HG02678 (cell line): ENCODE results near the gene TMEM183A.

Experiments used
- ATAC-seq: cut with Tn5 transposase; IDR thresholded peaks from one replicate; pipeline ENCODE4 v1.9.1; 2021; ENCODE audit warnings: mild to moderate bottlenecking, moderate library complexity; ENCODE audit not compliant: unreplicated experiment

TMEM183A gene

GRCh38 chr1:203044546-203045250, 37.5 kb downstream of the TMEM183A start:
- ATAC-seq: no peak

- no peak for ATAC-seq
These were observed 38.2 kb downstream of the TMEM183A start for GRCh38 chr1:203045336-203045735.

GRCh38 chr1:203045821-203046594, 38.8 kb downstream of the TMEM183A start:
- ATAC-seq: no peak

DNA sequence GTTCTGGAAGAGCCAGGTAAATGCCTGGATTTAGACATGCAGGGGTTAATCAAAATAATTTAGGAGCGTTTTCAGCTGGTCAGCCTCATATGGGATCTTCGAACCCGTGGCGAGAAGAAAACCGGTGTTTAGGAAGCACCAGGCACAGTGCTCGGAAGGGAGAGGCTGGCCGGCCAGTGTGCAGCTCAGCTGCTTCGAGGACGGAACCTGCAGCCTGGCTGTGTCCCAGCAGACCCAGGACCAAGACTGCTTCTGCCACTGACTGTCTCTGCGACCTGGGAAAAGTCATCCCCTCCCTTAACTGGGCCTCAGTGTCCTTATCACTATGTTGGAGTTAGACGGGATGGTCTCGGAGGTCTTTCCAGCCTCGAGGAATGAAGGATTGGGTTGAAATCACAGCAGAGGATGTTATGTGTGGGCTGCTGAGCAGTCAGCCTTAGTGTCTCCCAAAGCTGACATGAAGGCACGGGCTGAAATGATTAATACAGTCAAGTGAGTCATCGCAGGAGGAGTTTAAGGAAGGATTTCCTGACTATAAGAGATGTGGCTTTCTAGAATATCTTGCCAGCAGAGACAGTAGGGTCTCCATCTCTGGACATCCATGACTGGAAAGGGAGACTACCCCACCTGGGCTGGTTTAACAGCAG, 39.9 kb downstream of the TMEM183A start:
- no peak for ATAC-seq

GRCh38 chr1:203048086-203048485, 40.9 kb downstream of the TMEM183A start:
- ATAC-seq: no peak

- no peak for ATAC-seq
These were observed 41.4 kb downstream of the TMEM183A start for GRCh38 chr1:203048555-203049051.

DNA sequence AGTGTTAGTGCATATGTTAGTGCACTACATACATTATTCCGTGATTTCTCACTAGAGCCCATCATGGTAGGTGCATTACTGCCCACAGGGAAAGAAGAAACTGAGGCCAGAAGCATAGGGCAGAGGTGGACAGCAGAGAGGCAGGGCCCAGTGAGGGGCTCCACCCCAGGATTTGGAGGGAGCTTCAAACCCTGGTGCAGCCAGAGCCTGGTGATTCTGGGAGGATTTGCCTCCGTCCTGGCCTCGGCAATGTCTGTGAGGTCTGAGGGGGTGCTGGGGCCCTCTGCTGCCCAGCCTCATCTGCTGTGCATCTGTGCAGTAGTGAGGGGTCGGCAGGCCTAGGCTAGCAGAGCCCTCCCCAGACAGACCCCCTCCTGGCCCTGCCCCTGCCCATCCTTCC, 41.9 kb downstream of the TMEM183A start:
- ATAC-seq: no peak

GRCh38 chr1:203049576-203050180, 42.5 kb downstream of the TMEM183A start:
- ATAC-seq: no peak

GRCh38 chr1:203050826-203051225, 43.7 kb downstream of the TMEM183A start:
- no peak for ATAC-seq

- no peak for ATAC-seq
These were observed 44.7 kb downstream of the TMEM183A start for GRCh38 chr1:203051841-203052324.

DNA sequence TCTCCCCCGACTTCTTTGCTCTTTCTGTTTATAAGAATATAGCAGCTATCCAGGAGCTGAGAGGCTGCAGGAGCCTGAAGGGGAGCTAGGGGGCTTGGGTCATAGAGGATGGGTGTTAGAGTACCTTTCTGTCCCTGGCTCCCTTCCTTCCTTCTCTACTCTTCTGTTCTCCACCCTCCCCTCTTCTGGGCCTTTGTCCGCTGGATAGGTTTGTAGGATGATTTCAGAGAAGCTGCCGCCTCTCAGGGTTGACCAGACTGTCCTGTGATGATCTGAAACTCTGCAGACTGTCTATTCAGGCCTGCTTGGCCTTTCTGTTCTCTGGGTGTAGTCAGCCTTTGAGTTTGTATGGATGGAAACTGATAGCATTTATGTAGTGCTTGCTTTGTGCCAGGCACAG, 45.4 kb downstream of the TMEM183A start:
- no peak for ATAC-seq

DNA sequence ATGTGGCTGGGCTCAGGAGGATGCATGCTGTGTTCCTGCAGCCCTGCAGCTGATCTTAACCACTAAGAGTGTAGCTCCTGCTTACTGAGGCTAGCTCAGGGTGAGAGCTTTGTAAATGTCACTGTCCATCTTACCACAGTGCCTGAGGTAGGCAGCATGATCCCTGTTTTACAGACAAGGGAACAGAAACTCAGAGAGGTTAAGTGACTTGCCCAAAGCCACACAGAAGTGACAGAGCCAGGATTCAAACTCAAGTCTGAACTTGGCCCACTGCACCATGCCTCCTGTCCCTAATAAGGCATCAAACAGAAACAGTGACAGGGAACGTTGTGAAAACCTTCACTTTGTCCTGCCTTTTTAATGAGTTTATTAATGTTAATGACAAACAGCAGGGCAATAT, 47.0 kb downstream of the TMEM183A start:
- ATAC-seq: no peak

DNA sequence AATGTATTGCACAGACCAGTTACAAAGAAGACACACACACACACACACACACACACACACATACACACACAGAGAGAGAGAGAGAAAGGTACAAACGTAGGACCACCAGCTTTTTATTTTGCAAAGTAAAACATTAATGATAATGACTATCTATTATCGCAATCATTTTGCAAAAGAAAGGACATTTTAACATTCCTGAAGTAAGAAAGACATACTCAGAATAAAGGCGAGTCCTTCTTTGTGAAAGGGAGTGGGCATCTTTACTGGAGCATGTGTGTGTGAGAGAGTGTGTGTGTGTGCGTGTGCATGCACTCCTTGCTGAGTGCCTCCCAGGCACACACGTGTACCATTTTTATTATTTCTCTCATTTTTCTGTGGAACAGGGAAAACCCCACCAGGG, 47.5 kb downstream of the TMEM183A start:
- ATAC-seq: no peak

DNA sequence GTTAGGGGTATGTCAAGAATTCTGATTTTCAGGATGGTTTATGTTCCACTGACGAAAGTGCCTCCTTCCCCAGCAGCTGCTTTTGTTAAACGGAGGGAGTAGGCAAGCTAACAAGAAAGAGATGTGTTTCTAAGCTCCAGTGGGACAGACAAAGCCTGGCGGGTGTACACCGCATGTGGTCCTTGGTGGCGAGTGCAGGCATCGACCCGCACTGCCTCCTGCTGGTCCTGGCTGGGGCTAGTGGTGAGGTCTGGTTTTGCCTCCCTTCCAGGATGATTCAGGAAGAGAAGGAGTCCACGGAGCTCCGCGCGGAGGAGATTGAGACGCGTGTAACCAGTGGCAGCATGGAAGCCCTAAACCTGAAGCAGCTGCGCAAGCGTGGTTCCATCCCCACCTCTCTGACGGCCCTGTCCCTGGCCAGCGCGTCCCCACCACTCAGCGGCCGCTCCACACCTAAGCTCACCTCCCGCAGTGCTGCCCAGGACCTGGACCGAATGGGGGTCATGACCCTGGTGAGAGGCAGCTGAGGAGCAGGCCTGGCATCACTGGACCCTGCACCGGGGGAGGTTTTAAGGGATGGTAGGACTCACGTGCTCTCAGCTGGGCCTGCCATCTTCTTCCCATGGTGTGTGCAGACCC, 48.1 kb downstream of the TMEM183A start:
- no peak for ATAC-seq

GRCh38 chr1:203056012-203056411, 48.8 kb downstream of the TMEM183A start:
- ATAC-seq: no peak

- no peak for ATAC-seq
These were observed 49.3 kb downstream of the TMEM183A start for GRCh38 chr1:203056516-203056915.

DNA sequence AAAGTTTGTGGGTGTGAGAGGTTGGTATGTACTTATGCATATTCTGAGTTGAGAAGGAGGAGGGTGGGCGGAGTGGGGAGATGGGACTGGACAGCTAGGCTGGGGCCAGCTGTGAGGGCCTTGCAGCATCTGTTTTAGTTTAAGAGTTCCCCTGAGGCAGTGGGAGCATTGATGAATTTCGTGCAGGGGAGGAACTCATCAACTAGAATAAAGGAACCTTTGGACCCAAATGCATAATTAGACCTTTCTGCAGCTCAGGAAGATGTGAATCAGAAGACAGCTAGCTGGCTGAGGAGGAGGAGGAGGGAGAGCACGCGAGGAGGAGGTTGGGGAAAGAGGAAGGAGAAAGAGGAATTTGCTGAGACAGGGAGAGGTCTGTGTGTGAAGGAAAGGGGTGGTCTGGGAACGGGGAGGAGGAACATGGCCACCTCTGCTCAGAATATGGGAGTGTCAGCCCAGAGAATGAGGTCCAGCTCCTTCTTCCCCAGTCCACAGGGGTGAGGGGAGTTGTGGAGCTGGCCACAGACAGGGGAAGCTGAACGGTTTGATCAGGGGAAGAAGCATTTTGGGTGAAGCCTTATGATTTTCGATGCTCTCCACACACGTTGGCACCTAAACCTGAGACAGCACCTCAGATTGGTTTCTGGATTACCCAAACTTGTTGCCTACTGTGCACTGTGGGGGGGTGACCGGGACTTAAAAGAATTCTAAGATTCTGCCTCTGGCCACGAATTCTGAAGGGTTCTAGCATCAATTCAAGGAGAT, 50.9 kb downstream of the TMEM183A start:
- no peak for ATAC-seq

DNA sequence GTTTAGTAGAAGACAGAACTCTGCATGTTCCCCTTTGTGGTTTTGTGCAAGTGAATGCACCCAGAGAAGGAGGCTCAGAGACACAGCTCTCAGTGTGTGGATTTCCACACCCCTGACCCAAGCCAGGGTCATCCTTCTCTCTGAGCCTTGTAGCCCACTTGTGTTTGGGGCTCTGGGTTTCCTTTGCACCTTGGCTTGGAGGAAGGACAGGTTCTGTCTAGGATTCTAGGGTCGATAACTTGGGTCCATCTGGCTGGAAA, 51.4 kb downstream of the TMEM183A start:
- ATAC-seq: no peak

GRCh38 chr1:203059485-203059884, 52.3 kb downstream of the TMEM183A start:
- ATAC-seq: no peak

- no peak for ATAC-seq
These were observed 52.9 kb downstream of the TMEM183A start for GRCh38 chr1:203060115-203060514.
